Prostate gland (tissue), 2 donors: ENCODE measurements around the gene PSORS1C1.

Source experiments
- CTCF ChIP-seq, 4 experiments: fragments of 200-600 bp in 2 of 4; fragments of 450-650 bp in 2 of 4; sonication (generic) in 2 of 4; IDR thresholded peaks; 1 replicate in 3 of 4; 2 replicates in 1 of 4; pipeline ENCODE4 v1.5.1; 2016 to 2019; ENCODE audit warnings: antibody characterized with exemption in 4 of 4, mild to moderate bottlenecking in 2 of 4, moderate library complexity in 2 of 4
- POLR2A ChIP-seq: fragments of 450-650 bp; IDR thresholded peaks from one replicate; pipeline ENCODE4 v1.6.1; 2016; ENCODE audit warnings: antibody characterized with exemption, mild to moderate bottlenecking

GRCh38 chr6:31175971-31176370, 61.4 kb downstream of the PSORS1C1 start:
- TF ChIP-seq CTCF (IDR thresholded peaks at IDR 0.05) (no peak), POLR2A (no peak)
